Subcutaneous adipose tissue (tissue), 4 donors: ENCODE data around the gene FEM1A. TPM values are rescaled to one million over a fixed set of nuclear protein-coding genes. Genes with fewer than 3 reads are reported as not detected.

Experiments used
- CTCF ChIP-seq: fragments of 450-650 bp; IDR thresholded peaks from one replicate; pipeline ENCODE4 v1.5.1; 2016; ENCODE audit warnings: low read depth, mild to moderate bottlenecking, control low read depth, antibody characterized with exemption, moderate library complexity
- total RNA-seq, 4 donors: library from RNA; depleted of rRNA; stranded (reverse); fragments of >200 nt; gene quantifications; one replicate each; pipeline ENCODE4 v1.1.0, GENCODE V29; 2016

Gene FEM1A
- total RNA-seq, 4 donors from 2014 or later = 7.3 to 14.5 (median 8.0) TPM

GRCh38 chr19:4815426-4816201, 24.1 kb downstream of the FEM1A start:
- no peak for TF ChIP-seq CTCF

DNA sequence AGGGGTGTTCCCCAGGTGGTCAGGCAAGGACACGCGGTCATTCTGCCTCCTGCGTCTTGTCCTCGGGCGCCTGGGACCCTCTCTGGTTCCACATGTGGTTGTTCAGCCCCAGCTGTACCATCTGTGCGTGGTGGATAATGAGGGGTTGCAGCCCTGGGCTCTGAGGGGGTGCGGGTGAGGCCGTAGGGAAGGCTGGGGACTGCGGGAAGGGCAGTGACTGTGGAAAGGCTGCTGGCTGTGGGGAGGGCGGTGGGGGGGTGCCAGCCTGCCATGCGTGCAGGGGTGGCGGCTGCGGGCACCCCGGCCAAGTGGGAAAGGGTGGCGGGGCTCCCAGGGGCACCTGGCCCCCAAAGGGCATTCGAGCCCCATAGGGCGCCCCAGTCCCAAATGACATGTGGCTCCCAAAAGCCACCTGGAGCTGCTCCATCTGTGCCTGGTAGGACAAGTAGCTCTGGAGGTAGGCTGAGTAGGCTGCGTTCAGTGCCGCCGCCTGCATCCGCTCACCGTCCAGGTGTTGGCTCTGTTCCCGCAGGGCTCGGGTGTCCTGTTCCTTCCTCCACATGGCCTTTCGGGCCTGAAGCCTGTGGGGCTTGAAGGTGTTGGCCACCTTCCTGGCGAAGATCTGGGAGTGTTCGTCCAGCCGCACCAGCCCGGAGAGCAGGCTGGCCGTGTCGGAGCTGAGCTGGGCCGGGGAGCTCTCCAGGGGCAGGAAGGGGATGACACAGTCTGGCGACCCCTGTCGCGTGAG, 24.8 kb downstream of the FEM1A start:
- no peak for TF ChIP-seq CTCF

GRCh38 chr19:4816950-4817278, 25.4 kb downstream of the FEM1A start:
- TF ChIP-seq CTCF = no peak

DNA sequence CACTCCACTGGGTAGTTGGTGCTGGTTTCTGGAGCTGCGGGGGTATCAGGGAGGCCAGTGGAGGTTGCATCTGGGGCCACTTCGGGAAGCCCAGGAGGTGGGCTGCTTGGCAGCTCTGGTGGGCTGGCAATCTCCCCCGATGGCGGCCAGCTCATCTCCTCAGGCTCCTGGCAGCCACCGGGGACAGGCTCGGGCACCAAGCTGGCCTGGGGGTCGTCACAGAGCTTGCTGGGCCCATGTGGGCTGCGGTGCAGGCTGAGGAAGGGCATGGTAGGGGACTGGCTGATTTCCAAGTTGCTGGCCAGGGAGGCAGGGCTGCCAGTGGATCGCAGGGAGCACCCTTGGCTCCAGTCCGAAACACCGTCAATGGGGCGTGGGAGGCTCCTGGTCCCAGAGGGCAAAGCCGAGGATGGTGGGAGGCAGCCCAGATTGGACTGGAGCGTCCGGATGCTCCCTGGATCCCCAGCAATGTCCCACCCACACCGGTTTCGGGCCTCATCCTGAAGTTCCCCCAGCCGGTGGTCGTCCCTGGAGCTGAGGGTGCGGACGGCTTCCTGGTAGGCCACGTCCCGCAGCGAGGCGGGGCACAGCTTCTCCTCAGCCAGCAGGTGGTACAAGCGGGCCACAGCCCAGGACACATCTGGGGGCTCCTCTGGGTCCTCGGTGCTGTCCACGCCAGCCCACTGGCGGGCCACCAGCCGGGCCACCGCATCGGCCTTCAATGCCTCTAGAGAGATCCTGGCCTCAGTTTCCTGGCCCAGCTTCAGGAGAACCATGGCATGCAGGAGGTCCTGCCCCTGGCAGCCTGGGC, 26.1 kb downstream of the FEM1A start:
- TF ChIP-seq CTCF = no peak

DNA sequence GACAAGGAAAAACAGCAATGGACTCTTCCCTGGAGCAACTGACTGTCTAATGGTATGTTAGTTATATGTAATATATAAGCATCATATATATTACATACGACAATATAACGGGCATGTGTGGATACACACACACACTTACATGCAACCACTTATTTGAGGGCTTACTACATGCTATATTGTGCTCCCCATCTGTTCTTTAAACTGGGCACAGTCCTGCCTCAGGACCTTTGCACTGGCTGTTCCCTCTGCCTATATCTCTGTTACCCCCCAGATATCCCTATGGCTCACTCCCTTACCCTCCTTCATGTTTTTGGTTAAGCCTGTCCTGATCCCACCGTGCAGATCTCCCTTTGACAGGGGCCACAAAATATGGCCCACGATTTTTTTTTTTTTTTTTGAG, 29.7 kb downstream of the FEM1A start:
- no peak for TF ChIP-seq CTCF

DNA sequence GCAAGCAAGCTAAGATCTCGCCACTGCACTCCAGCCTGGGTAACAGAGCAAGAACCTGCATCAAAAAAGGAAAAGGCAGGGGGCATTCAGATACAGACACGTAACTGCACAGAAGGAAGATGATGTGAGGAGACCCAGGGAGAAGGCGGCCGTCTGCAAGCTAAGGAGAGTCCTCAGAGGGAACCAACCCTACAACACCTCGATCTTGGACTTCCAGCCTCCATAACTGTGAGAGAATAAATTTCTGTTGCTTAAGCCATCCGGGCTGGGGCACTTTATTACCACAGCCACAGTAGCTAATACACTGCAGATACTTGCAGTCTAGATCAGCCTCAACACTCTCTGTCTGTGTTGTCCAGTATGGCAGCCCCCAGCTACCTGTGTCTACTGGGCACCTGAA, 32.0 kb downstream of the FEM1A start:
- TF ChIP-seq CTCF = no peak
